OCI-LY1 (cell line): ENCODE measurements around the gene UMAD1.

Source experiments
- H2AFZ ChIP-seq: fragments of 200-600 bp; sonication (generic), shearing (Covaris generic); 2 replicates; pipeline ENCODE4 v1.6.0; 2014; ENCODE audit warnings: antibody characterized with exemption, mild to moderate bottlenecking, low read length
- H3F3A ChIP-seq: fragments of 200-600 bp; sonication (generic), shearing (Covaris generic); 2 replicates; pipeline ENCODE4 v1.6.0; 2014; ENCODE audit warnings: mild to moderate bottlenecking, antibody characterized with exemption, low read length, moderate library complexity; ENCODE audit not compliant: insufficient read depth
- H3K27ac ChIP-seq: fragments of 200-600 bp; sonication (generic); 2 replicates; pipeline ENCODE4 v1.5.1; 2014; ENCODE audit warnings: low read length, mixed run types, mild to moderate bottlenecking, low read depth; ENCODE audit not compliant: poor library complexity, severe bottlenecking
- H3K27me3 ChIP-seq: fragments of 200-600 bp; sonication (generic); 2 replicates; pipeline ENCODE4 v1.6.0; 2014; ENCODE audit warnings: antibody characterized with exemption, mild to moderate bottlenecking, low read length, moderate library complexity; ENCODE audit not compliant: insufficient read depth
- H3K36me3 ChIP-seq: fragments of 200-600 bp; sonication (generic); 2 replicates; pipeline ENCODE4 v1.6.1; 2014; ENCODE audit warnings: mild to moderate bottlenecking, antibody characterized with exemption, low read length, moderate library complexity, mixed read lengths; ENCODE audit not compliant: insufficient read depth
- H3K4me1 ChIP-seq: fragments of 200-600 bp; sonication (generic); 2 replicates; pipeline ENCODE4 v1.5.1; 2014; ENCODE audit warnings: mild to moderate bottlenecking, low read length, moderate library complexity; ENCODE audit not compliant: insufficient read depth, severe bottlenecking
- H3K4me2 ChIP-seq: fragments of 200-600 bp; sonication (generic), shearing (Covaris generic); 2 replicates; pipeline ENCODE4 v1.6.1; 2014; ENCODE audit warnings: low read length
- H3K4me3 ChIP-seq: fragments of 200-600 bp; sonication (generic); 2 replicates; pipeline ENCODE4 v1.5.1; 2014; ENCODE audit warnings: low read length, low read depth, mild to moderate bottlenecking, mixed read lengths; ENCODE audit not compliant: poor library complexity, severe bottlenecking
- H3K79me2 ChIP-seq: fragments of 200-600 bp; shearing (Covaris generic); 2 replicates; pipeline ENCODE4 v1.6.1; 2016; ENCODE audit warnings: mixed run types, low read length, mixed read lengths; ENCODE audit not compliant: insufficient read depth
- H3K9ac ChIP-seq: fragments of 200-600 bp; sonication (generic), shearing (Covaris generic); 2 replicates; pipeline ENCODE4 v1.6.1; 2014; ENCODE audit warnings: mild to moderate bottlenecking, low read length, mixed read lengths
- H3K9me2 ChIP-seq: fragments of 200-600 bp; sonication (generic), shearing (Covaris generic); 2 replicates; pipeline ENCODE4 v1.6.1; 2014; ENCODE audit warnings: low read depth, mild to moderate bottlenecking, low read length, mixed read lengths
- H3K9me3 ChIP-seq: fragments of 200-600 bp; shearing (Covaris generic); 2 replicates; pipeline ENCODE4 v1.6.1; 2014; ENCODE audit warnings: low read length, mixed read lengths
- H4K20me1 ChIP-seq: fragments of 200-600 bp; sonication (generic), shearing (Covaris generic); 2 replicates; pipeline ENCODE4 v1.6.0; 2016; ENCODE audit warnings: mild to moderate bottlenecking, low read length; ENCODE audit not compliant: insufficient read depth
- EZH2 ChIP-seq: fragments of 200-600 bp; sonication (generic), shearing (Covaris generic); IDR thresholded peaks from 2 replicates; pipeline ENCODE4 v1.8.0; 2017; ENCODE audit warnings: borderline replicate concordance, mixed run types, mild to moderate bottlenecking, antibody characterized with exemption, low read length, moderate library complexity, mixed read lengths
- TF ChIP-seq, protein P1 (sequence below): fragments of 200-600 bp; sonication (generic), shearing (Covaris generic); IDR thresholded peaks from 2 replicates; pipeline ENCODE4 v1.5.1; 2017; ENCODE audit warnings: mild to moderate bottlenecking, antibody characterized with exemption, low read length, moderate library complexity, mixed read lengths

UMAD1 gene

DNA sequence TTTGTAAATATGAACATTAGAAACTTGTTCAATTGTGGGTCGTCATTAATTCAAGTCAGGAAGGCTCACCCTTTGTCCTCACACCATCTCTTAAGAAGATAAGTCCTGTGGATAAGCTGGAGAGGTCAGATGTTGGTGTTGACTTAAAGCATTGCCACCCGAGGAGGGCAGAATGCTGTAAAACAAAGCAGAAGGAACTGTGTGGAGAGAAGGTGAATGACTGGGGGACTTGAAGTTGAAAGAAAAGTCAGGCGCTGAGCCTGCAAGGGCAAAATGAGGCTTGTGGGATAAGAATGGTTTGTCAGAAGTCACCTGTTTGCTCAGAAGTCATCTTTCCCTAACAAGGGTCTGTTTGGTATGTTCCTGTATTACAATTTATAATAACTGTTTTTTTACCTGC lies 68.7 kb downstream of the UMAD1 start:
- Histone ChIP-seq H2AFZ (no peak overlapping the region), H3K79me2 (no peaks in the 10 kb centered on the region), H3K4me1 (peaks cover 10% of the 10 kb centered on the region), H4K20me1 (no peaks in the 10 kb centered on the region), H3K27ac (no peak overlapping the region), H3K36me3 (no peaks in the 10 kb centered on the region), H3K4me3 (no peak overlapping the region), H3K9ac (no peak overlapping the region), H3F3A (no peaks in the 10 kb centered on the region), H3K9me2 (no peaks in the 10 kb centered on the region), H3K4me2 (no peak overlapping the region), H3K9me3 (no peaks in the 10 kb centered on the region), H3K27me3 (no peaks in the 10 kb centered on the region)
- TF ChIP-seq EZH2: no peak
- TF ChIP-seq, protein P1, sequence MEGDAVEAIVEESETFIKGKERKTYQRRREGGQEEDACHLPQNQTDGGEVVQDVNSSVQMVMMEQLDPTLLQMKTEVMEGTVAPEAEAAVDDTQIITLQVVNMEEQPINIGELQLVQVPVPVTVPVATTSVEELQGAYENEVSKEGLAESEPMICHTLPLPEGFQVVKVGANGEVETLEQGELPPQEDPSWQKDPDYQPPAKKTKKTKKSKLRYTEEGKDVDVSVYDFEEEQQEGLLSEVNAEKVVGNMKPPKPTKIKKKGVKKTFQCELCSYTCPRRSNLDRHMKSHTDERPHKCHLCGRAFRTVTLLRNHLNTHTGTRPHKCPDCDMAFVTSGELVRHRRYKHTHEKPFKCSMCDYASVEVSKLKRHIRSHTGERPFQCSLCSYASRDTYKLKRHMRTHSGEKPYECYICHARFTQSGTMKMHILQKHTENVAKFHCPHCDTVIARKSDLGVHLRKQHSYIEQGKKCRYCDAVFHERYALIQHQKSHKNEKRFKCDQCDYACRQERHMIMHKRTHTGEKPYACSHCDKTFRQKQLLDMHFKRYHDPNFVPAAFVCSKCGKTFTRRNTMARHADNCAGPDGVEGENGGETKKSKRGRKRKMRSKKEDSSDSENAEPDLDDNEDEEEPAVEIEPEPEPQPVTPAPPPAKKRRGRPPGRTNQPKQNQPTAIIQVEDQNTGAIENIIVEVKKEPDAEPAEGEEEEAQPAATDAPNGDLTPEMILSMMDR: no peak

- no peaks in the 10 kb centered on the region for H3F3A ChIP-seq
- no peak overlapping the region for H3K4me2 ChIP-seq
- H3K9me3 ChIP-seq: no peaks in the 10 kb centered on the region
- H3K9ac ChIP-seq: no peak overlapping the region
- H3K36me3 ChIP-seq: no peaks in the 10 kb centered on the region
- H3K79me2 ChIP-seq: no peaks in the 10 kb centered on the region
- H3K4me1 ChIP-seq: peaks cover 10% of the 10 kb centered on the region
- no peaks in the 10 kb centered on the region for H4K20me1 ChIP-seq
- no peak overlapping the region for H3K27ac ChIP-seq
- no peak overlapping the region for H3K4me3 ChIP-seq
- H3K27me3 ChIP-seq: no peaks in the 10 kb centered on the region
- H3K9me2 ChIP-seq: no peaks in the 10 kb centered on the region
- H2AFZ ChIP-seq: no peak overlapping the region
- TF ChIP-seq, protein P1: no peak
- TF ChIP-seq EZH2: no peak
Measured at GRCh38 chr7:7710469-7710868, 69.9 kb downstream of the UMAD1 start.

DNA sequence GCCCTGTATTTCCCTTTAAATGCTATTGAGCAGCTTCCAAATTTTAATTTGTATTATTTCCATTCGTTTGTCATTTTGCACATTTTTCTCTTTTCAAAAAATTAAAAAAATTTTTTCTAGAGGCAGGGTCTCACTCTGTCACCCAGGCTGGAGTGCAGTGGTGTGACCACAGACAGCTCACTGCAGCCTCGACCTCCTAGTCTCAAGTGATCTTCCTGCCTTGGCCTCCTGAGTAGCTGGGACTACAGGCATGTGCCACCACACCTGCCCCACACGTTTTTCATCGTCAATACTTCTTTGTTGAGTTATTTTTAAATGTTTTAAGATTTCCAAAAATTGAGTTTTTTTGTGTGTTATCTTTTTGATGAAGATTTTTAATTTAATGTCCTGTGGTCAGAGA lies 73.2 kb downstream of the UMAD1 start:
- H2AFZ ChIP-seq: no peak overlapping the region
- no peak overlapping the region for H3K4me3 ChIP-seq
- no peaks in the 10 kb centered on the region for H3K9me2 ChIP-seq
- no peaks in the 10 kb centered on the region for H3K79me2 ChIP-seq
- no peaks in the 10 kb centered on the region for H4K20me1 ChIP-seq
- no peaks in the 10 kb centered on the region for H3F3A ChIP-seq
- no peak overlapping the region for H3K9ac ChIP-seq
- TF ChIP-seq, protein P1: no peak
- no peak for TF ChIP-seq EZH2
- H3K4me1 ChIP-seq: peaks cover 10% of the 10 kb centered on the region
- H3K27me3 ChIP-seq: no peaks in the 10 kb centered on the region
- H3K9me3 ChIP-seq: no peaks in the 10 kb centered on the region
- H3K4me2 ChIP-seq: no peak overlapping the region
- no peaks in the 10 kb centered on the region for H3K36me3 ChIP-seq
- H3K27ac ChIP-seq: no peak overlapping the region
